GM19372 (cell line): ENCODE data around the gene IL23A.

Source experiments
- ATAC-seq: cut with Tn5 transposase; IDR thresholded peaks from one replicate; pipeline ENCODE4 v1.9.1; 2021; ENCODE audit warnings: mild to moderate bottlenecking, low read depth, moderate library complexity; ENCODE audit not compliant: unreplicated experiment

Gene IL23A

GRCh38 chr12:56359851-56360767, 21.4 kb downstream of the IL23A start, which contains the start of gene STAT2:
STAT2 (minus strand) TSS chr12:56360107; CDS start chr12:56356571, 3,536 bp downstream.
- ATAC-seq, result peak; percentile 96

- ATAC-seq, result no peak
Measured at GRCh38 chr12:56361487-56362129, 22.9 kb downstream of the IL23A start.

- no peak for ATAC-seq
Measured at GRCh38 chr12:56362130-56363059, 23.7 kb downstream of the IL23A start, which contains the start of gene APOF. APOF (minus strand) TSS chr12:56362857; CDS start chr12:56362745, 112 bp downstream.

GRCh38 chr12:56366948-56367347, 28.3 kb downstream of the IL23A start:
- no peak for ATAC-seq

GRCh38 chr12:56373515-56373914, 34.8 kb downstream of the IL23A start:
- no peak for ATAC-seq

GRCh38 chr12:56374726-56375597, 36.3 kb downstream of the IL23A start:
- peak; percentile 28 for ATAC-seq

- ATAC-seq, result peak; percentile 75
Measured at GRCh38 chr12:56375598-56376434, 37.1 kb downstream of the IL23A start.

GRCh38 chr12:56377310-56377988, 38.8 kb downstream of the IL23A start:
- no peak for ATAC-seq

GRCh38 chr12:56377989-56378316, 39.3 kb downstream of the IL23A start:
- ATAC-seq, result no peak

GRCh38 chr12:56382611-56383010, 43.9 kb downstream of the IL23A start:
- ATAC-seq, result no peak

- no peak for ATAC-seq
Measured at GRCh38 chr12:56385873-56386272, 47.2 kb downstream of the IL23A start.

- ATAC-seq, result no peak
Measured at GRCh38 chr12:56387152-56387736, 48.6 kb downstream of the IL23A start.

GRCh38 chr12:56389412-56389811, 50.7 kb downstream of the IL23A start:
- no peak for ATAC-seq
